8988T (cell line): Measurements from ENCODE around the gene DNAH3.

Experiments used
- DNase-seq: peaks from one replicate; pipeline ENCODE4 v3.0.0; 2011

The DNAH3 gene

GRCh38 chr16:20901068-20901435 lies 249.6 kb downstream of the DNAH3 start:
- DNase-seq, result no peak

GRCh38 chr16:20900299-20901067 lies 250.2 kb downstream of the DNAH3 start, which contains the start of the genes DCUN1D3 and LYRM1:
TSS of gene DCUN1D3 (minus strand) at chr16:20900358. CDS start at chr16:20862538, 37,820 bp downstream.
TSS of gene LYRM1 (plus strand) at chr16:20900771. CDS start at chr16:20915556, 14,785 bp downstream.
- peak; percentile 78 for DNase-seq

- no peak for DNase-seq
Observed at GRCh38 chr16:20899477-20900298, 251.0 kb downstream of the DNAH3 start.

GRCh38 chr16:20899071-20899470 lies 251.6 kb downstream of the DNAH3 start:
- no peak for DNase-seq

- DNase-seq, result no peak
Observed at GRCh38 chr16:20897922-20898321, 252.7 kb downstream of the DNAH3 start.

- no peak for DNase-seq
Observed at GRCh38 chr16:20897253-20897897, 253.3 kb downstream of the DNAH3 start.

GRCh38 chr16:20894388-20894787 lies 256.3 kb downstream of the DNAH3 start:
- no peak for DNase-seq

GRCh38 chr16:20889625-20890275 lies 260.9 kb downstream of the DNAH3 start:
- no peak for DNase-seq

GRCh38 chr16:20887207-20887606 lies 263.4 kb downstream of the DNAH3 start:
- DNase-seq, result no peak

GRCh38 chr16:20886320-20886719 lies 264.3 kb downstream of the DNAH3 start:
- no peak for DNase-seq

GRCh38 chr16:20884240-20884556 lies 266.4 kb downstream of the DNAH3 start:
- no peak for DNase-seq

- DNase-seq, result no peak
Observed at GRCh38 chr16:20883554-20884239, 266.9 kb downstream of the DNAH3 start.
